GM23338 (cell line): ENCODE data around the gene TPGS1. TPM values are rescaled to one million over a fixed set of nuclear protein-coding genes. Genes with fewer than 3 reads are reported as not detected.

Experiments
- ATAC-seq: fragments of 200-7000 bp; cut with Tn5 transposase; 3 replicates; pipeline ENCODE4 v1.9.1; 2020
- DNase-seq: peaks from one replicate; pipeline ENCODE4 v3.0.0-alpha.2; 2015; ENCODE audit warnings: low spot score
- H2AFZ ChIP-seq: fragments of 200-600 bp; sonication (generic); 2 replicates; pipeline ENCODE4 v1.8.0; 2016; ENCODE audit warnings: antibody characterized with exemption, mild to moderate bottlenecking, moderate library complexity
- H3F3A ChIP-seq: fragments of 200-600 bp; sonication (generic); replicated peaks from 2 replicates; pipeline ENCODE4 v1.8.0; 2017; ENCODE audit warnings: antibody characterized with exemption, mixed run types, low read depth
- H3K27ac ChIP-seq: fragments of 200-600 bp; sonication (generic); 2 replicates; pipeline ENCODE4 v1.6.1; 2016; ENCODE audit warnings: low read depth
- H3K27me3 ChIP-seq: fragments of 200-600 bp; sonication (generic); 2 replicates; pipeline ENCODE4 v1.8.0; 2016; ENCODE audit warnings: mild to moderate bottlenecking, mixed run types, moderate library complexity; ENCODE audit not compliant: insufficient read depth
- H3K36me3 ChIP-seq: fragments of 200-600 bp; sonication (generic); 2 replicates; pipeline ENCODE4 v1.8.0; 2016; ENCODE audit warnings: mild to moderate bottlenecking; ENCODE audit not compliant: insufficient read depth
- H3K4me1 ChIP-seq: fragments of 200-600 bp; sonication (generic); 2 replicates; pipeline ENCODE4 v1.8.0; 2016; ENCODE audit warnings: mild to moderate bottlenecking, moderate library complexity; ENCODE audit not compliant: insufficient read depth
- H3K4me2 ChIP-seq: fragments of 200-600 bp; sonication (generic); 2 replicates; pipeline ENCODE4 v1.7.1; 2017; ENCODE audit warnings: mixed run types
- H3K4me3 ChIP-seq: fragments of 200-600 bp; sonication (generic); 2 replicates; pipeline ENCODE4 v1.6.1; 2016; ENCODE audit warnings: mixed run types
- H3K79me2 ChIP-seq: fragments of 200-600 bp; sonication (generic); replicated peaks from 2 replicates; pipeline ENCODE4 v1.8.0; 2017; ENCODE audit warnings: mild to moderate bottlenecking; ENCODE audit not compliant: insufficient read depth
- H3K9me2 ChIP-seq: fragments of 200-600 bp; sonication (generic); 2 replicates; pipeline ENCODE4 v1.8.0; 2017; ENCODE audit not compliant: insufficient read depth
- H4K20me1 ChIP-seq: fragments of 200-600 bp; sonication (generic); replicated peaks from 2 replicates; pipeline ENCODE4 v1.8.0; 2017; ENCODE audit warnings: mild to moderate bottlenecking; ENCODE audit not compliant: insufficient read depth
- H3K27ac Mint-ChIP-seq: 2 replicates; pipeline ENCODE4 v1.8.0; 2020; ENCODE audit warnings: inconsistent platforms, mild to moderate bottlenecking, moderate library complexity, mixed read lengths
- H3K27me3 Mint-ChIP-seq: 3 replicates; pipeline ENCODE4 v1.8.0; 2022; ENCODE audit warnings: low read depth, mild to moderate bottlenecking, moderate library complexity, mixed read lengths, inconsistent platforms; ENCODE audit not compliant: insufficient read depth, poor library complexity
- H3K36me3 Mint-ChIP-seq: 3 replicates; pipeline ENCODE4 v1.8.0; 2021; ENCODE audit warnings: low read depth, mild to moderate bottlenecking, inconsistent platforms, moderate library complexity, mixed read lengths
- H3K4me1 Mint-ChIP-seq: 3 replicates; pipeline ENCODE4 v1.8.0; 2020; ENCODE audit warnings: mild to moderate bottlenecking, inconsistent platforms, mixed read lengths
- H3K4me3 Mint-ChIP-seq: 3 replicates; pipeline ENCODE4 v1.8.0; 2021; ENCODE audit warnings: moderate library complexity, mild to moderate bottlenecking, inconsistent platforms, mixed read lengths
- H3K9me3 Mint-ChIP-seq: 3 replicates; pipeline ENCODE4 v1.8.0; 2020; ENCODE audit warnings: moderate library complexity, mild to moderate bottlenecking, inconsistent platforms, mixed read lengths
- CREB1 ChIP-seq: fragments of 250-450 bp; sonication (Bioruptor Pico); IDR thresholded peaks from 2 replicates; pipeline ENCODE4 v1.5.0; 2020; ENCODE audit warnings: low read depth, mild to moderate bottlenecking, moderate library complexity
- EZH2 ChIP-seq: fragments of 200-600 bp; sonication (generic); IDR thresholded peaks from one replicate; pipeline ENCODE4 v1.8.0; 2017; ENCODE audit warnings: antibody characterized with exemption, mild to moderate bottlenecking, low read depth; ENCODE audit not compliant: unreplicated experiment
- EZH2phosphoT487 ChIP-seq: fragments of 200-600 bp; sonication (generic); IDR thresholded peaks from one replicate; pipeline ENCODE4 v1.8.1; 2018; ENCODE audit warnings: antibody characterized with exemption; ENCODE audit not compliant: unreplicated experiment
- JUNB ChIP-seq: IDR thresholded peaks from one replicate; pipeline ENCODE4 v1.6.1; 2016; ENCODE audit warnings: antibody characterized with exemption; ENCODE audit not compliant: unreplicated experiment
- NANOG ChIP-seq: IDR thresholded peaks from 2 replicates; pipeline ENCODE4 v1.6.1; 2016; ENCODE audit warnings: antibody characterized with exemption, borderline replicate concordance
- STAT1 ChIP-seq: IDR thresholded peaks from one replicate; pipeline ENCODE4 v1.6.1; 2016; ENCODE audit warnings: antibody characterized with exemption; ENCODE audit not compliant: unreplicated experiment
- ZNF114 ChIP-seq: fragments of 250-450 bp; sonication (Bioruptor Pico); IDR thresholded peaks from 2 replicates; pipeline ENCODE4 v1.5.0; 2020; ENCODE audit warnings: mild to moderate bottlenecking, moderate library complexity
- ZNF331 ChIP-seq: fragments of 250-450 bp; sonication (Bioruptor Pico); IDR thresholded peaks from 2 replicates; pipeline ENCODE4 v1.5.0; 2020; ENCODE audit warnings: low read depth, mild to moderate bottlenecking, moderate library complexity
- polyA plus RNA-seq: library from polyadenylated mRNA; unstranded; fragments of >200 nt; fragmentation: Nextera tagmentation; extraction: Ambion mirVana; gene quantifications from 2 replicates; pipeline ENCODE4 v1.2.1, GENCODE V29; 2016
- total RNA-seq: library from RNA; depleted of rRNA; stranded (reverse); fragments of >200 nt; shearing (Covaris generic); gene quantifications from 2 replicates; pipeline ENCODE4 v1.2.3, GENCODE V29; 2014

Gene TPGS1
- total and polyA plus RNA-seq, 2 experiments from 2014 or later: 11.9 to 38.4 TPM

- H3K4me2 ChIP-seq: no peak overlapping the region
- H3F3A ChIP-seq: 0 out of 2 replicates have a peak, but pooled peaks cover 4% of the 10 kb centered on the region
- TF ChIP-seq CREB1 (no peak), ZNF114 (CRISPR knock-in tag) (no peak), EZH2phosphoT487 (no peak), JUNB (no peak)
- H4K20me1 ChIP-seq: no peaks in the 10 kb centered on the region
- Mint-ChIP-seq H3K4me3 (no peak overlapping the region), H3K27me3 (peaks cover 27% of the 10 kb centered on the region), H3K27ac (no peak overlapping the region), H3K36me3 (no peaks in the 10 kb centered on the region), H3K4me1 (no peaks in the 10 kb centered on the region; the same call in 2 of the 3 replicates), H3K9me3 (peaks cover 4% of the 10 kb centered on the region)
- no peaks in the 10 kb centered on the region for H3K79me2 ChIP-seq
- H2AFZ ChIP-seq: no peak overlapping the region
- no peaks in the 10 kb centered on the region for H3K9me2 ChIP-seq
- no peak overlapping the region for H3K4me3 ChIP-seq
- no peak for DNase-seq
- no peaks in the 10 kb centered on the region for H3K36me3 ChIP-seq
- no peak overlapping the region for H3K27ac ChIP-seq
- ATAC-seq: no peak
- peaks cover 20% of the 10 kb centered on the region for H3K27me3 ChIP-seq
- no peaks in the 10 kb centered on the region for H3K4me1 ChIP-seq
Measured at GRCh38 chr19:465056-465816, 42.1 kb upstream of the TPGS1 start.

DNA sequence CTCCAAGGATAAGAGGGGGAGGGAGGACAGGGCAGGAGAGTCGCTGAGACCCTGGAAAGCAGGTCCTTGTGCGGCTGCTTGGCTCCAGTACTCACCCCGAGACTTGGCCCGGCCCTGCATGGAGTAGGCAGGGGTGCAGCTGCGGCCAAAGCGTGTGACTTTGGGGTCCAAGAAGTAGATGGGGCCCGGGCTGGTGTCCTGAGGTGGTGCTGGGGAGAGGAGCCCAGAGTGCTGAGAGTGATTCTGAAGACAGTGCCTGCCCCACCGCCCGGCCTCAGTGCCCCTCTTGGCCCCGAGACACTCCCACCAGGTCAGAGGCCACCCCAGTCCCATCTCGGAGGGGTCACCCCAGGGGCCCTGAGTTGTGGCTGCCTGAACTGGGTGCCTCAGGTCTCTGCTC is 39.7 kb upstream of the TPGS1 start:
- H3K79me2 ChIP-seq: no peaks in the 10 kb centered on the region
- Mint-ChIP-seq H3K4me3 (no peak overlapping the region), H3K27ac (no peak overlapping the region), H3K9me3 (peaks cover 4% of the 10 kb centered on the region), H3K27me3 (peaks cover 20% of the 10 kb centered on the region), H3K4me1 (no peaks in the 10 kb centered on the region; the same call in 2 of the 3 replicates), H3K36me3 (no peaks in the 10 kb centered on the region)
- no peak overlapping the region for H3K4me2 ChIP-seq
- H3K4me1 ChIP-seq: no peaks in the 10 kb centered on the region
- no peaks in the 10 kb centered on the region for H4K20me1 ChIP-seq
- no peak overlapping the region for H3K4me3 ChIP-seq
- H2AFZ ChIP-seq: no peak overlapping the region
- ATAC-seq: no peak
- TF ChIP-seq EZH2: no peak
- TF ChIP-seq STAT1: no peak
- H3K27me3 ChIP-seq: peaks cover 3% of the 10 kb centered on the region
- no peak overlapping the region for H3K27ac ChIP-seq
- H3K9me2 ChIP-seq: no peaks in the 10 kb centered on the region
- no peak for DNase-seq
- H3K36me3 ChIP-seq: no peaks in the 10 kb centered on the region
- H3F3A ChIP-seq: 0 out of 2 replicates have a peak, but pooled peaks cover under 1% of the 10 kb centered on the region

GRCh38 chr19:468587-469256 is 38.6 kb upstream of the TPGS1 start:
- H3K9me3 Mint-ChIP-seq: peaks cover 4% of the 10 kb centered on the region
- no peak overlapping the region for H3K27ac Mint-ChIP-seq
- H4K20me1 ChIP-seq: no peaks in the 10 kb centered on the region
- no peak overlapping the region for H3K27ac ChIP-seq
- no peaks in the 10 kb centered on the region for H3K9me2 ChIP-seq
- H3K36me3 Mint-ChIP-seq: no peaks in the 10 kb centered on the region
- no peak overlapping the region for H3K4me2 ChIP-seq
- H3K4me3 Mint-ChIP-seq: no peak overlapping the region
- H3K27me3 ChIP-seq: no peaks in the 10 kb centered on the region
- ATAC-seq: no peak
- no peak overlapping the region for H3K4me3 ChIP-seq
- H3K27me3 Mint-ChIP-seq: peaks cover 10% of the 10 kb centered on the region
- no peak overlapping the region for H2AFZ ChIP-seq
- H3F3A ChIP-seq: no peaks in the 10 kb centered on the region
- DNase-seq: no peak
- H3K36me3 ChIP-seq: no peaks in the 10 kb centered on the region
- no peaks in the 10 kb centered on the region for H3K4me1 Mint-ChIP-seq
- H3K4me1 ChIP-seq: no peaks in the 10 kb centered on the region
- TF ChIP-seq NANOG: no peak
- TF ChIP-seq ZNF331 (CRISPR knock-in tag): no peak
- no peak for TF ChIP-seq CREB1
- H3K79me2 ChIP-seq: no peaks in the 10 kb centered on the region
